A549 treated with GW870086 at 1 μM for 4 hours (cell line): ENCODE data around the gene DENND1A. TPM values are rescaled to one million over a fixed set of nuclear protein-coding genes. Genes with fewer than 3 reads are reported as not detected.

ENCODE experiments used
- total RNA-seq: library from RNA; stranded (reverse); fragments of 200-300 nt; extraction: Qiagen RNA extraction; gene quantifications from 5 replicates; pipeline ENCODE4 v1.2.3, GENCODE V29; 2022; ENCODE audit warnings: low read depth

DENND1A gene
- total RNA-seq: 7.7 to 11.4 TPM (median 9.6 TPM) in 5 replicates

GRCh38 chr9:123929870-123930831, at the start of gene DENND1A:
Gene DENND1A, minus strand, starts transcription at chr9:123930126. Its CDS starts 221 bp downstream, at chr9:123929905.

GRCh38 chr9:123355761-123356431, 574.0 kb downstream of the DENND1A start, which contains the start of gene CRB2:
Gene CRB2, plus strand, starts transcription at chr9:123356197. Its CDS starts 64 bp downstream, at chr9:123356261.

Other genes starting within 250 kb of the DENND1A start
- gene LHX2, start 81.6 kb upstream of the DENND1A start, total RNA-seq: 2.8 to 5.3 TPM (median 3.9 TPM) in 5 replicates